Measurements from ENCODE around the gene SUSD5. TPM values are rescaled to one million over a fixed set of nuclear protein-coding genes. Genes with fewer than 3 reads are reported as not detected.

The SUSD5 gene
- total RNA-seq, 4 donors from 2014 or later: 0.55 to 2.2 (median 1.1) TPM

- Histone ChIP-seq H3K27ac (no peak overlapping the region), H3K27me3 (no peaks in the 10 kb centered on the region), H3K9me3 (no peaks in the 10 kb centered on the region), H3K4me1 (no peaks in the 10 kb centered on the region), H3K36me3 (peaks cover 3 to 54% of the 10 kb centered on the region in 2 donors), H3K4me3 (no peak overlapping the region)
- intact Hi-C loops (cut with DNase I; ENCODE audit: low total_unique reads): no loop called here
- in situ Hi-C loops (cut with MboI; ENCODE audit: low sequenced_read_pairs in 4 of 4): loop anchor here (5.0 to 25.0 kb wide), 3 partner anchors 242 to 257 kb away; no protein-coding TSS in a partner anchor
- ATAC-seq: no peak
- TF ChIP-seq POLR2A (IDR thresholded peaks at IDR 0.05): no peak
- TF ChIP-seq, protein P1, sequence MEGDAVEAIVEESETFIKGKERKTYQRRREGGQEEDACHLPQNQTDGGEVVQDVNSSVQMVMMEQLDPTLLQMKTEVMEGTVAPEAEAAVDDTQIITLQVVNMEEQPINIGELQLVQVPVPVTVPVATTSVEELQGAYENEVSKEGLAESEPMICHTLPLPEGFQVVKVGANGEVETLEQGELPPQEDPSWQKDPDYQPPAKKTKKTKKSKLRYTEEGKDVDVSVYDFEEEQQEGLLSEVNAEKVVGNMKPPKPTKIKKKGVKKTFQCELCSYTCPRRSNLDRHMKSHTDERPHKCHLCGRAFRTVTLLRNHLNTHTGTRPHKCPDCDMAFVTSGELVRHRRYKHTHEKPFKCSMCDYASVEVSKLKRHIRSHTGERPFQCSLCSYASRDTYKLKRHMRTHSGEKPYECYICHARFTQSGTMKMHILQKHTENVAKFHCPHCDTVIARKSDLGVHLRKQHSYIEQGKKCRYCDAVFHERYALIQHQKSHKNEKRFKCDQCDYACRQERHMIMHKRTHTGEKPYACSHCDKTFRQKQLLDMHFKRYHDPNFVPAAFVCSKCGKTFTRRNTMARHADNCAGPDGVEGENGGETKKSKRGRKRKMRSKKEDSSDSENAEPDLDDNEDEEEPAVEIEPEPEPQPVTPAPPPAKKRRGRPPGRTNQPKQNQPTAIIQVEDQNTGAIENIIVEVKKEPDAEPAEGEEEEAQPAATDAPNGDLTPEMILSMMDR (IDR thresholded peaks at IDR 0.05 in 4 of 5, conservative IDR thresholded peaks at IDR 0.05 in 1 of 5): no peak
- no peak for DNase-seq
Measured at GRCh38 chr3:33130144-33130543, 88.5 kb downstream of the SUSD5 start.

DNA sequence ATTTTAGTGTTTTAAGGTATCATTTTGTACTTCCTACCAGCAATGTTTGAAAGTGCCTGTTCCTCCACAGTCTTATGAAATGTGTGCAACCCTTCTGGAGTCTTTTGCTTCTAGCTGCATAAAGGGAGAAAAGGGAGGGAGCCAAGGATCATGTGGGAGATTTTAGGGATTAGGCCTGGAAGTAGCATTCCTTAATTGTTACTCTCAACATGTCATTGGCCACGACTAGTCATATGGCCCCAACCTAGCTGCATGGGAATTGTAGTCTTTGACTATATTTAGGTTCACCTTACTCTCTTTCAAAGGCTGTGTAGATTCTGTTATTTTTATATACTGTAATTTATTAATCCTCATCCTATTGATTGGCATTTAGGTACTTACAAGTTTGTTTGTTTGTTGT is 89.9 kb downstream of the SUSD5 start:
- intact Hi-C loops (cut with DNase I; ENCODE audit: low total_unique reads): no loop called here
- no peaks in the 10 kb centered on the region for H3K27me3 ChIP-seq
- H3K4me3 ChIP-seq: no peak overlapping the region
- TF ChIP-seq, protein P1 (IDR thresholded peaks at IDR 0.05 in 4 of 5, conservative IDR thresholded peaks at IDR 0.05 in 1 of 5): no peak
- no peak for TF ChIP-seq POLR2A (IDR thresholded peaks at IDR 0.05)
- no peaks in the 10 kb centered on the region for H3K4me1 ChIP-seq
- in situ Hi-C loops (cut with MboI; ENCODE audit: low sequenced_read_pairs in 4 of 4): loop anchor here in 1 of 4 donors (25.0 kb wide), 1 partner anchor 259 kb away; no protein-coding TSS in a partner anchor
- no peak for ATAC-seq
- H3K9me3 ChIP-seq: no peaks in the 10 kb centered on the region
- peaks cover 3 to 46% of the 10 kb centered on the region in 2 donors for H3K36me3 ChIP-seq
- DNase-seq: no peak
- H3K27ac ChIP-seq: no peak overlapping the region

GRCh38 chr3:33125840-33126239 is 92.8 kb downstream of the SUSD5 start:
- TF ChIP-seq, protein P1 (IDR thresholded peaks at IDR 0.05 in 4 of 5, conservative IDR thresholded peaks at IDR 0.05 in 1 of 5): no peak
- TF ChIP-seq POLR2A (IDR thresholded peaks at IDR 0.05): no peak
- Histone ChIP-seq H3K36me3 (peaks cover 3 to 26% of the 10 kb centered on the region in 2 donors), H3K27ac (no peak overlapping the region), H3K9me3 (no peaks in the 10 kb centered on the region), H3K27me3 (no peaks in the 10 kb centered on the region), H3K4me1 (no peaks in the 10 kb centered on the region), H3K4me3 (no peak overlapping the region)
- ATAC-seq (no peak), DNase-seq (no peak)
- intact Hi-C loops (cut with DNase I; ENCODE audit: low total_unique reads) (no loop called here), in situ Hi-C loops (cut with MboI; ENCODE audit: low sequenced_read_pairs in 4 of 4) (loop anchor here in 1 of 4 donors (25.0 kb wide), 1 partner anchor 261 kb away; no protein-coding TSS in a partner anchor)

DNA sequence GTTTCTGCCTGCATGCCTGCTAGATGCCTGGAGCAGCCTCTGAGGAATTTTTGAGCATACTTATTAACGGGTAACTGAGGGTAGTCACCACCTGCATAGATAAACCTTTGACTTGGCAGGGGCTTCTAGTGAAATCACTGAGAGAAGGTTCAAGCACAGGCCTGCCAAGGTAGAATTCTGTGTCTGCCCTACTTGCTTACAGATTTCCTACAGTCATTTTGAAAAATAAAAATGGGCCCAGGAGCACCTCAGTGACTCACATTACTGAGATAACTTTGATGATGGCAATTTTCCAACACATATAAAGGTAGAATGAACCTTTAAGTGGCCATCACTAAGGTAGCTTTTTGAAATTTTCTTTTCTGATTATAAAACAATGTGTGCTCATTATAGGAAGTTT is 94.0 kb downstream of the SUSD5 start:
- ATAC-seq (no peak), DNase-seq (no peak)
- Histone ChIP-seq H3K4me3 (no peak overlapping the region), H3K27ac (no peak overlapping the region), H3K27me3 (no peaks in the 10 kb centered on the region), H3K4me1 (no peaks in the 10 kb centered on the region), H3K36me3 (peaks cover 3 to 22% of the 10 kb centered on the region in 2 donors), H3K9me3 (no peaks in the 10 kb centered on the region)
- in situ Hi-C loops (cut with MboI; ENCODE audit: low sequenced_read_pairs in 4 of 4) (loop anchor here in 1 of 4 donors (25.0 kb wide), 1 partner anchor 263 kb away; no protein-coding TSS in a partner anchor), intact Hi-C loops (cut with DNase I; ENCODE audit: low total_unique reads) (no loop called here)
- TF ChIP-seq POLR2A (IDR thresholded peaks at IDR 0.05): no peak
- TF ChIP-seq, protein P1 (IDR thresholded peaks at IDR 0.05 in 4 of 5, conservative IDR thresholded peaks at IDR 0.05 in 1 of 5): no peak

- DNase-seq: no peak
- no peaks in the 10 kb centered on the region for H3K4me1 ChIP-seq
- no peaks in the 10 kb centered on the region for H3K27me3 ChIP-seq
- peaks cover 3 to 22% of the 10 kb centered on the region in 2 donors for H3K36me3 ChIP-seq
- TF ChIP-seq POLR2A (IDR thresholded peaks at IDR 0.05): no peak
- TF ChIP-seq, protein P1 (IDR thresholded peaks at IDR 0.05 in 4 of 5, conservative IDR thresholded peaks at IDR 0.05 in 1 of 5): no peak
- H3K9me3 ChIP-seq: no peaks in the 10 kb centered on the region
- no peak overlapping the region for H3K4me3 ChIP-seq
- ATAC-seq: no peak
- intact Hi-C loops (cut with DNase I; ENCODE audit: low total_unique reads) (no loop called here), in situ Hi-C loops (cut with MboI; ENCODE audit: low sequenced_read_pairs in 4 of 4) (no loop called here)
- peak overlapping the region in 1 of 4 donors; percentile 7 for H3K27ac ChIP-seq
Measured at GRCh38 chr3:33122991-33123390, 95.6 kb downstream of the SUSD5 start.
